ENCODE measurements around the gene CDKN2B-AS1.
A peak's percentile ranks its signal among the peaks of the same experiment; 100 is the strongest.

Gene CDKN2B-AS1

GRCh38 chr9:21995006-21995665 lies 545 bp downstream of the CDKN2B-AS1 start (continued):
- TF ChIP-seq ZNF701 (tag by site-specific recombination; IDR thresholded peaks at IDR 0.05), result no peak
- no peak for TF ChIP-seq MEIS1 (CRISPR knock-in tag; IDR thresholded peaks at IDR 0.05; ENCODE audit: borderline replicate concordance)
- no peak for TF ChIP-seq ZNF292 (tag by site-specific recombination; IDR thresholded peaks at IDR 0.05; ENCODE audit: borderline replicate concordance, low read depth)
- no peak for TF ChIP-seq ZNF19 (tag by site-specific recombination; IDR thresholded peaks at IDR 0.05; ENCODE audit: low read depth)
- TF ChIP-seq ZNF664 (tag by site-specific recombination; IDR thresholded peaks at IDR 0.05), result 0 out of 2 replicates have a peak, but pooled peaks have one; percentile 15
- TF ChIP-seq ZNF18 (tag by site-specific recombination; IDR thresholded peaks at IDR 0.05), result no peak
- TF ChIP-seq ZNF37A (tag by site-specific recombination; IDR thresholded peaks at IDR 0.05), result no peak
- no peak for TF ChIP-seq ZNF157 (tag by site-specific recombination; IDR thresholded peaks at IDR 0.05)
- no peak for TF ChIP-seq ZNF561 (tag by site-specific recombination; IDR thresholded peaks at IDR 0.05; ENCODE audit: borderline replicate concordance)
- TF ChIP-seq ZNF518A (tag by site-specific recombination; conservative IDR thresholded peaks at IDR 0.05; ENCODE audit: low read depth), result no peak
- TF ChIP-seq SP7 (tag by site-specific recombination; IDR thresholded peaks at IDR 0.05), result peak; percentile 32; the same call in 1 of the 2 replicates
- no peak for TF ChIP-seq ZNF670 (tag by site-specific recombination; IDR thresholded peaks at IDR 0.05; ENCODE audit: low read depth)
- TF ChIP-seq ZNF433 (tag by site-specific recombination; IDR thresholded peaks at IDR 0.05; ENCODE audit: low read depth), result no peak
- TF ChIP-seq ZNF274 (IDR thresholded peaks at IDR 0.05; ENCODE audit: low read length), result no peak
- no peak for TF ChIP-seq ZNF274 (tag by site-specific recombination; IDR thresholded peaks at IDR 0.05; ENCODE audit: borderline replicate concordance)
- TF ChIP-seq ZNF544 (tag by site-specific recombination; IDR thresholded peaks at IDR 0.05), result no peak
- TF ChIP-seq ZNF488 (tag by site-specific recombination; IDR thresholded peaks at IDR 0.05), result no peak
- TF ChIP-seq ZNF791 (tag by site-specific recombination; IDR thresholded peaks at IDR 0.05), result no peak
- TF ChIP-seq ZNF692 (tag by site-specific recombination; IDR thresholded peaks at IDR 0.05), result no peak
- no peak for TF ChIP-seq ZNF645 (tag by site-specific recombination; IDR thresholded peaks at IDR 0.05)
- TF ChIP-seq ZNF510 (tag by site-specific recombination; IDR thresholded peaks at IDR 0.05; ENCODE audit: insufficient replicate concordance), result no peak
- no peak; the same call in 1 of the 2 replicates for TF ChIP-seq ZNF391 (tag by site-specific recombination; IDR thresholded peaks at IDR 0.05; ENCODE audit: borderline replicate concordance, low read depth)
- no peak for TF ChIP-seq BCL11A (tag by site-specific recombination; IDR thresholded peaks at IDR 0.05; ENCODE audit: low read depth)
- 0 out of 2 replicates have a peak, but pooled peaks have one; percentile 22 for TF ChIP-seq ZXDB (tag by site-specific recombination; IDR thresholded peaks at IDR 0.05)
- TF ChIP-seq ZNF214 (tag by site-specific recombination; IDR thresholded peaks at IDR 0.05; ENCODE audit: borderline replicate concordance), result no peak
- no peak for TF ChIP-seq GLI2 (tag by site-specific recombination; IDR thresholded peaks at IDR 0.05; ENCODE audit: borderline replicate concordance, low read depth)
- no peak for TF ChIP-seq ZNF202 (tag by site-specific recombination; IDR thresholded peaks at IDR 0.05; ENCODE audit: borderline replicate concordance)
- TF ChIP-seq ZSCAN23 (tag by site-specific recombination; IDR thresholded peaks at IDR 0.05), result no peak
